ENCODE results near the gene DENND4C.
"Not testable (repeated sequence)": the region's sequence is repeated elsewhere in the genome, so short reads cannot be mapped to it uniquely, and the experiment has no call there.

DENND4C gene

GRCh38 chr9:19378164-19378563, 147.7 kb downstream of the DENND4C start:
- no peak for DNase-seq

GRCh38 chr9:19378647-19379046, 148.2 kb downstream of the DENND4C start:
- DNase-seq = no peak

DNA sequence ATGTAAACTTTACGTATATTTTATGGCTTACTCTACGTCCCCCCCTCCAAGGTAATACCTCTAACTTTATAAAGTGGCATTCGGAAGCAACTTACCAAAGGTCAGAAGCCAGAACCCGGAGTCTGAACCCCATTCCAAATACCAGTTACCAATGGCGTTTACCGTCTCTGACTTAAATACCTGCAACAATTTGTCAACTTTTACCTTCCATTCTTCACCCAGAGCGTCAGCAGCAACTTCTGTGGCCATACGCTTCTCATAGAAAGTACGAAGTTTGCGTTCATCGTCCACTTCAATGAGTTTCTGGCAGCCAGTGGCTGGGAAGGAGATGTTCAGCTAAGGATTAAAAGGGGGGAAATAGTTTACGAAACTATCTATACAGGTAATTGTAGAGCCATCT, 148.8 kb downstream of the DENND4C start:
- no peak for DNase-seq

DNA sequence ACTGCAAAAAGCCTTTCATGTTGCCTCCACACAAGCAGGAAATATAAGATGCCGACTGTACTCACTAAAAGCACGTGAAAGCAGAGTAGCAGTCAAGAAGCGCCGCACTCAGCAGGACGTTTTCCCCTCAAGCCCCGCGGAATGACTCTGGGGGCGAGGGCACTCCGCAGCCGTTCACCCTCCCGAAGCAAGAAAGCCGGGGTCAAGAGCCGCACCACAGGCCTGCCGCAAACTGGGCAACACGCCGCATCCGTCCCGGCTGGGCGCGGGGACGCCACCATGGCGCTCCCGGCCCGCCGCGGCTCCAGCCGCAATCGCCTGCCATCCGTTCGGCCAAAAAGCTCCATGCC, 149.2 kb downstream of the DENND4C start:
- DNase-seq = no peak

- no peak for DNase-seq
Observed at GRCh38 chr9:19380826-19381075, 150.3 kb downstream of the DENND4C start.

GRCh38 chr9:19381656-19382055, 151.2 kb downstream of the DENND4C start:
- no peak for DNase-seq

DNA sequence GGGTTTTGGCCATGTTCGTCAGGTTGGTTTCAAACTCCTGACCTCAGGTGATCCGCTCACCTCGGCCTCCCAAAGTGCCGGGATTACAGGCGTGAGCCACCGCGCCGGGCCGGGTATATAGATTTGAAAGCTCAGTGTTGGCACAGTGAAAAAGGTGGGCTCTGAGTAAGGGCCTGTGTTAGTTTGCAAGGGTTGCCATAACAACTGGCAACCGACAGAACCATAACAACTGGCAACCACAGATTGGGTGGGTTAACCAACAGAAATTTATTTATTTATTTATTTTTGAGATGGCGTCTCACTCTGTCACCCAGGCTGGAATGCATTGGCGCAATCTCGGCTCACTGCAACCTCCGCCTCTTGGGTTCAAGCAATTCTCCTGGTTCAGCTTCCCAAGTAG, 154.7 kb downstream of the DENND4C start:
- DNase-seq = not testable (repeated sequence)

- no peak for DNase-seq
Observed at GRCh38 chr9:19385786-19386501, 155.5 kb downstream of the DENND4C start.

- DNase-seq = no peak
Observed at GRCh38 chr9:19386502-19387044, 156.1 kb downstream of the DENND4C start.

DNA sequence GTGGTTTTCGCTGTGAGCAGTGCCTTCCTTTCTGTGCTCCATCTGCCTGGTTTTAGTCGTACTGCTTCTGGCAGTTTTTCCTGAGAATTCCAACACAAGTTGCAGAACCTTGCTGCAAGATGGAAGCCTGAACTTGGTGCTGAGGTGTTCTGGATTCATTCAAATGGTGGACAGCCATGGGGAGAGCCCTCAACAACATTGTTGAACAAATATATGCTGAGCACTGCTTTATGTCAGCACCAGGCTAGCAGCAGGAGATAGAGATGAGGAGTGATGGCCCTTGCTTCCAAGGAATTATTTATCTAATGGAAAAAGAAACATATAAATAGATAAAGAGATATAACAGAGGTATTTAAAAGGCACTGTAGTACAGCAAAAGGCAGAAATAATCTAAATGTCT, 156.8 kb downstream of the DENND4C start:
- DNase-seq = no peak

GRCh38 chr9:19389539-19389938, 159.0 kb downstream of the DENND4C start:
- DNase-seq = not testable (repeated sequence)

- DNase-seq = no peak
Observed at GRCh38 chr9:19397845-19398244, 167.4 kb downstream of the DENND4C start.

DNA sequence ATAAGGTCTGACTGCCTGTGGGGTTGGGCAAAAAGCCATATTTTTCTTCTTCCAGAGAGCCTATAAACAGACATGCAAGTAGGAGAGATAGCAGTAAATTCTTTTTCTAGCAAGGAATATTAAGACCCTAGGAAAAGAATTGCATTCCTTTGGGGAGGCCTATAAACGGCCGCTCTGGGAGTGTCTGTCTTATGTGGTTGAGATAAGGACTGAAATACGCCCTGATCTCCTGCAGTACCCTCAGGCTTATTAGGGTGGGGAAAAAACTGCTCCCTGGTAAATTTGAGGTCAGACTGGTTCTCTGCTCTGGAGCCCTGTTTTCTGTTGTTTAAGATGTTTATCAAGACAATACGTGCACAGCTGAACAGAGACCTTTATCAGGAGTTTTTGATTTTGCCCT, 172.7 kb downstream of the DENND4C start:
- DNase-seq = not testable (repeated sequence)

- no peak for DNase-seq
Observed at GRCh38 chr9:19404283-19405075, 174.0 kb downstream of the DENND4C start.

- DNase-seq = no peak
Observed at GRCh38 chr9:19405771-19406170, 175.3 kb downstream of the DENND4C start.

GRCh38 chr9:19408316-19408692, 177.8 kb downstream of the DENND4C start:
- no peak for DNase-seq

DNA sequence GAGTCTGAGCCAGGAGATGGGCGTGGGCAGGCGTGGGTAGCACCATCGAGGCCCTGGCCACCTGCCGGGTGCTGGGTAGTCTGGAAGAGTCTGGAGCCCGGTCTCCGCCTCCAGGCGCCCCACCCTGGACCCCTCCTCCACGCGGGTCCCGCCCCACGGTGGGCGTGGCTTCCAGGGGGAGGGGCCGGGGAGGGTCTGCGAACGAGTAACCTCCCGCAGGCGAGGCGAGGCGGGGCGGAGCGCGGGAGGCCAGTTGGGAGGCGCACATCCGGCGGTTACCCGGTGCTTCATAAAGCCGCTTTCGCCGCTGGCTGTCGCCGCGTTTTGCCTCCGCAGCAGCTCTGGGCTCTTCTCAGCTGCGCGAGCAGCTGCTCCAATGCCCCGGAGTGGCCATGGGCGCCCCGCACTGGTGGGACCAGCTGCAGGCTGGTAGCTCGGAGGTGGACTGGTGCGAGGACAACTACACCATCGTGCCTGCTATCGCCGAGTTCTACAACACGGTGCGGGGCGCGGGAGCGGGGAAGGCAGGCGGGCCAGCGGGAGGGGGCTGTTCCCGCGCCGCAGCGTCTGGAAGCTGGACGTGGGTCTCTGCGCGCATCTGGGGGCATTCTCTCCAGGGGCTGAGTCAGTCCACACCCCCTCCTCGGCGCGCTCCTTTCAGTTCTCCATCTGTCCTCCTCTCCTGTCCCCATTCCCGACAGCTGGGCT, 178.4 kb downstream of the DENND4C start, which contains the start of gene ACER2:
Gene ACER2 (plus strand): TSS at position 317 of the 708 bp plus-strand sequence. CDS start 76 bp downstream, at position 393.
- DNase-seq = peak; percentile 31

GRCh38 chr9:19409401-19410194, 179.1 kb downstream of the DENND4C start:
- no peak for DNase-seq

- no peak for DNase-seq
Observed at GRCh38 chr9:19410195-19410503, 179.7 kb downstream of the DENND4C start.

DNA sequence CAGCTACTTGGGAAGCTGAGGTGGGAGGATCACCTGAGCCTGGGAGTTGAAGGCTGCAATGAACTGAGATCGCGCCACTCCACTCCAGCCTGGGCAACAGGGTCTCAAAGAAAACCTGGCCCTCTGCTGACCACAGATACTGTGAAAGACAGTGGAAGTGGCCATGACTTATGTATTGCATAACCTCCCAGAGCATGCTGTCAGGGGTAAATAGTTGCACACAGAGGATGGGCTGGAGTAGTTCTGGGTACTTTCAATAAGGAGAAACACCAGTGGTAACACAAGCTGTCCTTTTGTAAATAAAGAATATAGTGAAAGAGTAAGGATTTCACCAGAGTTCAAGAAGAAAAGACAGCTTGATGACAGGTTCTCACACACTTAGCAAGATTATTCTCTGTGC, 180.1 kb downstream of the DENND4C start:
- DNase-seq = no peak

DNA sequence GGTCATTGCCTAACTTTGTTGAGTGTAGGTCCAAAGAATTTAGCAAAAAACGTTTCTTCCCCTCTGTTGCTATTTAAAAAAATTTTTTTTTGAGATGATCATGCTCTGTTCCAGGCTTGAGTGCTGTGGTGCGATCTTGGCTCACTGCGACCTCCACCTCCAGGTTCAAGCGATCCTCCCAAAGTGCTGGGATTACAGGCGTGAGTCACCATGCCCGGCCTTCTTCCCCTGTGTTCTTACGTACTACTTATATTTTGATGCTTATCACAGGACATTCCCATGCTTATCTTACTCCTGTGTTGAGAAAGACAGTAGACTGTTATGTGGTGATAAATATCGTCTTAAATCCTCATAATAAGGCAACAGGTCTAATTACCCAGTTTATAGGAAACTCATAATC, 180.8 kb downstream of the DENND4C start:
- no peak for DNase-seq

DNA sequence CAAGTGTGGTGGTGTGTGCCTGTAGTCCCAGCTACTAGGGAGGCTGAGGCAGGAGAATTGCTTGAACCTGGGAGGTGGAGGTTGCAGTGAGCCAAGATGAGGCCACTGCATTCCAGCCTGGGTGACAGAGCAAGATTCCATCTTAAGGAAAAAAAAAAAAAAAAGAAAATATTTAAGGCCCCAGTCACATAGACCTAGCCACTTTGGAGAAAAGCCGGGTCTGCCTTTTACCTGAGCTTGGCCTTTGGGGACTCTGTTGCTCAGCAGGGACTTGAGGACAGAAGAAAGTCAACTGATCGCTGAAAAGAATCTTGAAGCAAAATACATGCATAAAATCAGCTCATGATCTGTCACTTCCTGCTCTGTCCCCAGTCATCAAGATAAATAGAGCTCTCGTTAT, 183.0 kb downstream of the DENND4C start:
- not testable (repeated sequence) for DNase-seq

GRCh38 chr9:19416143-19416542, 185.7 kb downstream of the DENND4C start:
- DNase-seq = no peak

Data from SHP77 treated with DMSO at 0.1 percent for 48 hours (cell line).